ENCODE results near the gene VAMP2.
A peak's percentile ranks its signal among the peaks of the same experiment; 100 is the strongest.

Gene VAMP2

GRCh38 chr17:8190506-8190905 lies 27.8 kb upstream of the VAMP2 start:
- H3K9me3 ChIP-seq (ENCODE audit: insufficient read depth, low read length), result no peaks in the 10 kb centered on the region
- H3K79me2 ChIP-seq (ENCODE audit: low read length), result peaks cover 7% of the 10 kb centered on the region; the same call in 1 of the 2 replicates
- TF ChIP-seq CTCF (IDR thresholded peaks at IDR 0.05; ENCODE audit: low read depth, low read length) (no peak), EZH2phosphoT487 (IDR thresholded peaks at IDR 0.05; ENCODE audit: low read depth) (no peak)
- H3K27me3 ChIP-seq (ENCODE audit: low read depth, low read length), result no peaks in the 10 kb centered on the region
- peak overlapping the region; percentile 63 for H3K9ac ChIP-seq (ENCODE audit: low read length)
- H2AFZ ChIP-seq (ENCODE audit: low read depth, low read length), result peak overlapping the region; percentile 89
- H3K4me3 ChIP-seq (ENCODE audit: low read length), result peak overlapping the region; percentile 78
- peaks cover 33% of the 10 kb centered on the region for H3K4me1 ChIP-seq (ENCODE audit: low read length)
- H3K27ac ChIP-seq (ENCODE audit: low read length), result peak overlapping the region; percentile 27; the same call in 1 of the 2 replicates
- no peaks in the 10 kb centered on the region for H3K36me3 ChIP-seq (replicated peaks; ENCODE audit: low read depth, low read length)
- peaks cover 11% of the 10 kb centered on the region for H4K20me1 ChIP-seq (ENCODE audit: insufficient read depth, low read length)
- peak overlapping the region; percentile 95 for H3K4me2 ChIP-seq (ENCODE audit: low read length)

GRCh38 chr17:8189711-8190477 lies 27.1 kb upstream of the VAMP2 start, which contains the start of gene BORCS6:
BORCS6 (minus strand) TSS chr17:8190180; CDS start chr17:8190140, 40 bp downstream.
- H3K79me2 ChIP-seq (ENCODE audit: low read length), result peaks cover 7% of the 10 kb centered on the region; the same call in 1 of the 2 replicates
- H3K4me1 ChIP-seq (ENCODE audit: low read length), result peaks cover 31% of the 10 kb centered on the region
- peak within 1 kb of the TSS; percentile 76 for H3K9ac ChIP-seq (ENCODE audit: low read length)
- H3K4me2 ChIP-seq (ENCODE audit: low read length), result peak within 1 kb of the TSS; percentile 95
- no peaks in the 10 kb centered on the region for H3K9me3 ChIP-seq (ENCODE audit: insufficient read depth, low read length)
- no peaks in the 10 kb centered on the region for H3K36me3 ChIP-seq (replicated peaks; ENCODE audit: low read depth, low read length)
- H4K20me1 ChIP-seq (ENCODE audit: insufficient read depth, low read length), result peaks cover 11% of the 10 kb centered on the region
- H3K4me3 ChIP-seq (ENCODE audit: low read length), result peak within 1 kb of the TSS; percentile 89
- TF ChIP-seq EZH2phosphoT487 (IDR thresholded peaks at IDR 0.05; ENCODE audit: low read depth), result no peak
- TF ChIP-seq CTCF (IDR thresholded peaks at IDR 0.05; ENCODE audit: low read depth, low read length), result 0 out of 2 replicates have a peak, but pooled peaks have one; percentile 8
- H3K27ac ChIP-seq (ENCODE audit: low read length), result peak within 1 kb of the TSS; percentile 62
- no peaks in the 10 kb centered on the region for H3K27me3 ChIP-seq (ENCODE audit: low read depth, low read length)
- H2AFZ ChIP-seq (ENCODE audit: low read depth, low read length), result peak within 1 kb of the TSS; percentile 89

- H3K27me3 ChIP-seq (ENCODE audit: low read depth, low read length), result no peaks in the 10 kb centered on the region
- peak overlapping the region; percentile 62 for H3K27ac ChIP-seq (ENCODE audit: low read length)
- TF ChIP-seq EZH2phosphoT487 (IDR thresholded peaks at IDR 0.05; ENCODE audit: low read depth) (no peak), CTCF (IDR thresholded peaks at IDR 0.05; ENCODE audit: low read depth, low read length) (no peak)
- H2AFZ ChIP-seq (ENCODE audit: low read depth, low read length), result no peak overlapping the region
- peak overlapping the region; percentile 76 for H3K9ac ChIP-seq (ENCODE audit: low read length)
- no peaks in the 10 kb centered on the region for H3K9me3 ChIP-seq (ENCODE audit: insufficient read depth, low read length)
- H3K4me1 ChIP-seq (ENCODE audit: low read length), result peaks cover 31% of the 10 kb centered on the region
- H3K4me3 ChIP-seq (ENCODE audit: low read length), result peak overlapping the region; percentile 89
- peak overlapping the region; percentile 92 for H3K4me2 ChIP-seq (ENCODE audit: low read length)
- no peaks in the 10 kb centered on the region for H3K36me3 ChIP-seq (replicated peaks; ENCODE audit: low read depth, low read length)
- peaks cover 7% of the 10 kb centered on the region; the same call in 1 of the 2 replicates for H3K79me2 ChIP-seq (ENCODE audit: low read length)
- peaks cover 11% of the 10 kb centered on the region for H4K20me1 ChIP-seq (ENCODE audit: insufficient read depth, low read length)
These were observed 26.4 kb upstream of the VAMP2 start for GRCh38 chr17:8189041-8189710.

All from OCI-LY3 (cell line).